GM12875 (cell line): ENCODE data around the gene VIPR2.
"Not testable (repeated sequence)": the region's sequence is repeated elsewhere in the genome, so short reads cannot be mapped to it uniquely, and the experiment has no call there.

ENCODE experiments used
- H3K4me3 ChIP-seq: one replicate; pipeline ENCODE4 v1.5.1; 2011; ENCODE audit warnings: low read depth, low read length, control low read depth
- TF ChIP-seq, protein P1 (sequence below): IDR thresholded peaks from 2 replicates; pipeline ENCODE4 v1.5.1; 2011; ENCODE audit warnings: low read depth, mild to moderate bottlenecking, control low read depth, inconsistent platforms, low read length, moderate library complexity, borderline replicate concordance; ENCODE audit not compliant: insufficient read depth

The VIPR2 gene

DNA sequence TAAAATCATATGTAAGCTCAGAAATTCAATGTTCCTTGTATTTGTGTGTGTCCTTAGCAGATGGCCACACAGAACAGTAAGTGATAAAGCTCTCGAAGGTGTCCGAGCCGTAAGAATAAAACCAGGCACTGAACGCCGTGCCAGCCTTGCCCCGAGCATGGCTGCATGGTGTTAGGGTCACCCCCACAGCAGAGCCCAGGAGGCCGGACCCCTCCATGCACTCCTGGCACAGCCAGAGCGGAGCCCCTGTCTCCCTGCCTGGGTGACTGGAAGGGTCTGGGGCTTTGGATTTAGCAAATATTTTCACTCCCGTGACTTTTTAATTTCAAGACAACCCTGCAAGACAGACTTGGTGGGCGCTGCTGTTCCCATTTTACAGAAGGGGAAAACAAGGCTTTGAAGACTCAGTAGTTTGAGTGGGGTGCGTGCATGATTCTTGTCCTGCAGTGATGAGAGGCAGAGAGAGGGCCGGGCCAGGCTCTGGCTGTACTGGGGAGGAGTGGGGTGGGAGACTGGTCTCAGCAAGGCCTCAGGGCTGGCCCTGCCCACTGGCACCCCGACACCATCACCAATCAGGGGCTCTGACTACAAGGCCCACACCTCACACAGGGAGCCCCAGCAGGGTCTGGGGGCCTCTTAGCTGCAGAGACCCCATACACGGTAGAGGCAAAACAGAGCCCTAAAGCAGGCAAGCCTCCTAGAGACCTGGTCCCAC, 39.4 kb downstream of the VIPR2 start:
- H3K4me3 ChIP-seq: no peak overlapping the region
- TF ChIP-seq, protein P1, sequence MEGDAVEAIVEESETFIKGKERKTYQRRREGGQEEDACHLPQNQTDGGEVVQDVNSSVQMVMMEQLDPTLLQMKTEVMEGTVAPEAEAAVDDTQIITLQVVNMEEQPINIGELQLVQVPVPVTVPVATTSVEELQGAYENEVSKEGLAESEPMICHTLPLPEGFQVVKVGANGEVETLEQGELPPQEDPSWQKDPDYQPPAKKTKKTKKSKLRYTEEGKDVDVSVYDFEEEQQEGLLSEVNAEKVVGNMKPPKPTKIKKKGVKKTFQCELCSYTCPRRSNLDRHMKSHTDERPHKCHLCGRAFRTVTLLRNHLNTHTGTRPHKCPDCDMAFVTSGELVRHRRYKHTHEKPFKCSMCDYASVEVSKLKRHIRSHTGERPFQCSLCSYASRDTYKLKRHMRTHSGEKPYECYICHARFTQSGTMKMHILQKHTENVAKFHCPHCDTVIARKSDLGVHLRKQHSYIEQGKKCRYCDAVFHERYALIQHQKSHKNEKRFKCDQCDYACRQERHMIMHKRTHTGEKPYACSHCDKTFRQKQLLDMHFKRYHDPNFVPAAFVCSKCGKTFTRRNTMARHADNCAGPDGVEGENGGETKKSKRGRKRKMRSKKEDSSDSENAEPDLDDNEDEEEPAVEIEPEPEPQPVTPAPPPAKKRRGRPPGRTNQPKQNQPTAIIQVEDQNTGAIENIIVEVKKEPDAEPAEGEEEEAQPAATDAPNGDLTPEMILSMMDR: no peak

DNA sequence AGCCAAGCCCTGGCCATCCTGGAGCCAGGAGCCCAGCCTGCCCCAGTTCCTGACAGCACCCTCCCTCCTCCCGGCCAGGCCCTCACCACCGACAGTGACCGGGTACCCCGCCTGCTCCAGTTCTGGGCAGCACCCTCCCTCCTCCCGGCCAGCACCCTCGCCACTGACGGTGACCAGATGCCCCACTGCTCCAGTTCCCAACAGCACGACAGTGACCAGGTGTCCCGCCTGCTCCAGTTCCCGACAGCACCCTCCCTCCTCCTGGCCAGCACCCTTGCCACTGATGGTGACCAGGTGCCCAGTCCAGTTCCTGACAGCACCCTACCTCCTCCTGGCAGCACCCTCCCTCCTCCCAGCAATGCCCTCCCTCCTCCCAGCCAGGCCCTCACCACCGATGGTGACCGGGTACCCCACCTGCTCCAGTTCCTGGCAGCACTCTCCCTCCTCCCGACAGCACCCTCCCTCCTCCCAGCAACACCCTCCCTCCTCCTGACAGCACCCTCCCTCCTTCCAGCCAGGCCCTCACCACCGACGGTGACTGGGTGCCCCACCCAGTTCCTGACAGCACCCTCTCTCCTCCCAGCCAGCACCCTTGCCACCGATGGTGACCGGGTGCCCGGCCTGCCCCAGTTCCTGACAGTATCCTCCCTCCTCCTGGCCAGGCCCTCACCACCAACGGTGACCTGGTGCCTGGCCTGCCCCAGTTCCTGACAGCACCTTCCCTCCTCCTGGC, 40.3 kb downstream of the VIPR2 start:
- no peak overlapping the region for H3K4me3 ChIP-seq
- TF ChIP-seq, protein P1: no peak

DNA sequence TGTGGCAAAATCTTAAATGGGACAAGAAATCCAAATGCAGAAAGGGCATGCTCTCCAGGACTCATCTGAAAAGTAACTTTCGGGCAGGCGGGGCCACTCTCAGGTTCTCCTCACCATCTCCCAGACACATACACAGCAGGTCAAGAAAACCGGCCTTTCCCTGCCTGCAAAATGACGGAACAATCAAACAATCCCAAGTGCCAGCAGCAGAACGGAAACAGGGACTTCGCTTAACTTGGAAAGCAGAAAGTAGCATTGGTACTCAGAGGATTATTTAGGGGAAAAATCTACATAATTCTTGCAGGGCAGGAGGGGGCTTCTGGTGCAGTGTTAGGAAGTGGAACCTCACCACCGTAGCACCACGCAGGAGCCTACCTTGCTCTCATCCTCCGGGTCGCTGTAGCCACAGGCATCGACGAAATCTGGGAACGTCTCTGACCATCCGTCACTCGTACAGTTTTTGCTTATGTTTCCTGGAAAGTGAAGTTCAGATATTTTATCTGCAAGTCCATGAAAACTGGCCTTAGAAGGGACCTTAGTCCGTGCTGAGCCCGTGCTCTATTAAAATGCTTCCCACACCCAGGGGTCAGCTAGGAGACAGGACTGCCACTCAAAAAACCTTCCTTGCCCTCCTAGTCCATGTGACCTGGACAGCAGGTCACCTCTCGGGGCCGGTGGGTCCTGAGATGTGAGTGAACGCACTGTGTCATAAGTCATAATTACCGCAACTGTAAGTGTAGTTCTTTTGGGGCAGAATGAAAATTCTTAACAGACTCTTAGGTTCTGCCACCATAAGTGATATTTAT, 41.1 kb downstream of the VIPR2 start:
- TF ChIP-seq, protein P1: no peak
- H3K4me3 ChIP-seq: no peak overlapping the region

DNA sequence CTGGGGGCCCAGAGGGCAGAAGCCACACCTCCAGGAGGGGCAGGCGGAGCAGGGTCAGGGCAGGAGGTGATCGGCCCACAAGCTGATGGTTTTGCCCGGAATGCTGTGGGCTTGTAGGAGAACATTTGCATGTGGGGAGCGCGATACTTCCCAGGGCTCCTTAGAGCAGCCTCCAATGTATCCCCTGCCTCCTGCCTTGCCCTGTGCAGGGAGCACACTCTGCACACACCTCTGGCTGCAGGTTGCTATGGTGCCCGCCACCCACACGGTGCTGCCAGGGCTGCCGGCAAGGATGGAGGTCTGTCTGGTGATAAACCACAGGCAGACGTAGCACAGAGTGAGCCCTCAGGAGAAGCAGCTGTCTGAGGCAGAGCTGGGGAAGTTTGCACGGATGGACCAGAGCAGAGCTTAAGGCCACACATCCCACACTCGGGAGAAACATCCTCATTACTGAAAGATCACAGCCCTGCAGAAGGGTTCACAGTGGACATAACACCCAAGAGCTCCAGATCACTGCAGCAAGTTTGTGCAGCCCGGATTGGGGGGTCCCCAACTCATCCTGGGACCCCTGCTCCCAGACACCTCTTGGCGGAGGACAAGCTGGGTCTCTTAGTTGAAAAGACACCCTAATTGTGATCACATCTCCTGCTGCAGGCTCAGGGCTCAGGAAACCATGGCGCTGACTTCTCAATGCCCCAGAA, 41.8 kb downstream of the VIPR2 start:
- no peak overlapping the region for H3K4me3 ChIP-seq
- TF ChIP-seq, protein P1: no peak

DNA sequence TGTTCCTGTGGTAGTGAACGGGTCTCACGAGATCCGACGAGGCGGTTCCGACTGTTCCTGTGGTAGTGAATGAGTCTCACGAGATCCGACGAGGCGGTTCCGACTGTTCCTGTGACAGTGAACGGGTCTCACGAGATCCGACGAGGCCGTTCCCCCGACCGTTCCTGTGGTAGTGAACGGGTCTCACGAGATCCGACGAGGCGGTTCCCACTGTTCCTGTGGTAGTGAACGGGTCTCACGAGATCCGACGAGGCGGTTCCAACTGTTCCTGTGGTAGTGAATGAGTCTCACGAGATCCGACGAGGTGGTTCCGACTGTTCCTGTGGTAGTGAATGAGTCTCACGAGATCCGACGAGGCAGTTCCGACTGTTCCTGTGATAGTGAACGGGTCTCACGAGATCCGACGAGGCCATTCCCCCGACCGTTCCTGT, 43.0 kb downstream of the VIPR2 start:
- not testable (repeated sequence) for H3K4me3 ChIP-seq

DNA sequence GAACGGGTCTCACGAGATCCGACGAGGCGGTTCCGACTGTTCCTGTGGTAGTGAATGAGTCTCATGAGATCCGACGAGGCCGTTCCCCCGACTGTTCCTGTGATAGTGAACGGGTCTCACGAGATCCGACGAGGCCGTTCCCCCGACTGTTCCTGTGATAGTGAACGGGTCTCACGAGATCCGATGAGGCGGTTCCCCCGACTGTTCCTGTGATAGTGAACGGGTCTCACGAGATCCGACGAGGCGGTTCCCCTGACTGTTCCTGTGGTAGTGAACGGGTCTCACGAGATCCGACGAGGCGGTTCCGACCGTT, 43.6 kb downstream of the VIPR2 start:
- not testable (repeated sequence) for H3K4me3 ChIP-seq

DNA sequence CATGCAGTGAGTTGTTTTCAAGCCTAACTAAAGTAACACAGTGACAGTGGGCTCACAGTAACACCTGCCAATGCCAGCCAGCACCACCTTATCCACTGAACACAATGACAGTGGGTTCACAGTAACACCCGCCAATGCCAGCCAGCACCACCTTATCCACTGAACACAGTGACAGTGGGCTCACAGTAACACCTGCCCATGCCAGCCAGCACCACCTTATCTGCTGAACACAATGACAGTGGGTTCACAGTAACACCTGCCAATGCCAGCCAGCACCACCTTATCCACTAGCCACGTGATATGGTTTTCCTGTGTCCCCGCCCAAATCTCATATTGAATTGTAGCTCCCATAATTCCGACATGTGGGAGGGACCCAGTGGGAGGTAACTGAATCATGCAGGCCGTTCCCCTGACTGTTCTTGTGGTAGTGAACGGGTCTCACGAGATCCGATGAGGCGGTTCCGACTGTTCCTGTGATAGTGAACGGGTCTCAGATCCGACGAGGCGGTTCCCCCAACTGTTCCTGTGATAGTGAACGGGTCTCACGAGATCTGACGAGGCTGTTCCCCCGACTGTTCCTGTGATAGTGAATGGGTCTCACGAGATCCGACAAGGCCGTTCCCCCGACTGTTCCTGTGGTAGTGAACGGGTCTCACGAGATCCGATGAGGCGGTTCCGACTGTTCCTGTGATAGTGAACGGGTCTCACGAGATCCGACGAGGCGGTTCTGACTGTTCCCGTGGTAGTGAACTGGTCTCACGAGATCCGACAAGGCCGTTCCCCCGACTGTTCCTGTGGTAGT, 44.2 kb downstream of the VIPR2 start:
- H3K4me3 ChIP-seq: not testable (repeated sequence)

DNA sequence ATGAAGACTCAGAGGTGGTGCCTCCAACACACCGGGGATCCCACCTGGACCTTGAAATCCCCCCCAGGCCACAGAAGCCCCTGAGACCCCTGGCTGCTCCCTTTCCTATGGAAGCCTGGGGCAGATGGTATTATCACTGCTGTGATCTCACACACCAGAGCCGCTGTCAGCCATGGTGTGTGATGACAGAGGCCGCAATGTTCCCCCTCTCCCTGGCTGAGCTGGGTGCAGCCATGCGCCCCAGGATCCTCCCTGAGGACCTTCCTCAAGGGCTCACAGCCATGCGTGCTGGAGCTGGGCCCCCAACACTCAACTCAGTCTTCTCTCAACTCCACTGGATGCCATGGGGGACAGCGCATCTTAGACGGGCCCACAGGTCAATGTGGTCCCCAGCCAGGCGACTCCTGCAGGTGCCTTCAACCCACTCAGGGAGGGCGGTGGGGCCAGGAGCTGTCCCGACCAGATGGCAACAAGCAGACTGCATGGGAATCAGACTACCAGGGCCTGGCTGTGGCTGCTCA, 44.9 kb downstream of the VIPR2 start:
- no peak overlapping the region for H3K4me3 ChIP-seq
- TF ChIP-seq, protein P1: no peak
